Measurements from ENCODE around the gene IGSF9.

The IGSF9 gene

GRCh38 chr1:159939678-159940002, 5.8 kb downstream of the IGSF9 start:
- TF ChIP-seq CTCF (IDR thresholded peaks at IDR 0.05; ENCODE audit: low read depth, low read length): no peak
- in situ Hi-C loops (cut with HindIII; ENCODE audit: low sequenced_read_pairs): no loop called here
- DNase-seq (ENCODE audit: low read depth, low spot score): no peak
- no peak overlapping the region for H3K4me3 ChIP-seq (ENCODE audit: low read depth, low read length)

GRCh38 chr1:159938905-159939677, 6.3 kb downstream of the IGSF9 start:
- TF ChIP-seq CTCF (IDR thresholded peaks at IDR 0.05; ENCODE audit: low read depth, low read length): no peak
- in situ Hi-C loops (cut with HindIII; ENCODE audit: low sequenced_read_pairs): no loop called here
- no peak overlapping the region for H3K4me3 ChIP-seq (ENCODE audit: low read depth, low read length)
- DNase-seq (ENCODE audit: low read depth, low spot score): no peak

GRCh38 chr1:159938211-159938852, 7.1 kb downstream of the IGSF9 start:
- DNase-seq (ENCODE audit: low read depth, low spot score): no peak
- TF ChIP-seq CTCF (IDR thresholded peaks at IDR 0.05; ENCODE audit: low read depth, low read length): no peak
- in situ Hi-C loops (cut with HindIII; ENCODE audit: low sequenced_read_pairs): no loop called here
- no peak overlapping the region for H3K4me3 ChIP-seq (ENCODE audit: low read depth, low read length)

- no peak for TF ChIP-seq CTCF (IDR thresholded peaks at IDR 0.05; ENCODE audit: low read depth, low read length)
- H3K4me3 ChIP-seq (ENCODE audit: low read depth, low read length): no peak overlapping the region
- DNase-seq (ENCODE audit: low read depth, low spot score): no peak
- in situ Hi-C loops (cut with HindIII; ENCODE audit: low sequenced_read_pairs): no loop called here
Measured at GRCh38 chr1:159937054-159937750, 8.2 kb downstream of the IGSF9 start.

GRCh38 chr1:159936273-159936904, 9.0 kb downstream of the IGSF9 start:
- in situ Hi-C loops (cut with HindIII; ENCODE audit: low sequenced_read_pairs): no loop called here
- TF ChIP-seq CTCF (IDR thresholded peaks at IDR 0.05; ENCODE audit: low read depth, low read length): peak; percentile 97
- H3K4me3 ChIP-seq (ENCODE audit: low read depth, low read length): no peak overlapping the region
- DNase-seq (ENCODE audit: low read depth, low spot score): no peak

- no peak for DNase-seq (ENCODE audit: low read depth, low spot score)
- no peak for TF ChIP-seq CTCF (IDR thresholded peaks at IDR 0.05; ENCODE audit: low read depth, low read length)
- in situ Hi-C loops (cut with HindIII; ENCODE audit: low sequenced_read_pairs): no loop called here
- H3K4me3 ChIP-seq (ENCODE audit: low read depth, low read length): no peak overlapping the region
Measured at GRCh38 chr1:159935719-159936272, 9.6 kb downstream of the IGSF9 start.
